GM19463 (cell line): ENCODE data around the gene SOAT2.

Source experiments
- ATAC-seq: cut with Tn5 transposase; IDR thresholded peaks from one replicate; pipeline ENCODE4 v1.9.1; 2021; ENCODE audit warnings: mild to moderate bottlenecking, moderate library complexity; ENCODE audit not compliant: unreplicated experiment

SOAT2 gene

GRCh38 chr12:53102883-53103807 lies at the start of gene SOAT2:
Gene SOAT2, plus strand, starts transcription at chr12:53103486. Its CDS starts 92 bp downstream, at chr12:53103578.
- peak; percentile 63 for ATAC-seq

- ATAC-seq: peak; percentile 96
These were observed 49.0 kb upstream of the SOAT2 start for GRCh38 chr12:53054112-53054878.

GRCh38 chr12:53055471-53056266 lies 47.6 kb upstream of the SOAT2 start:
- ATAC-seq: no peak

GRCh38 chr12:53056296-53056695 lies 47.0 kb upstream of the SOAT2 start:
- ATAC-seq: no peak

GRCh38 chr12:53056901-53057300 lies 46.4 kb upstream of the SOAT2 start:
- no peak for ATAC-seq

- no peak for ATAC-seq
These were observed 45.3 kb upstream of the SOAT2 start for GRCh38 chr12:53057816-53058500.

GRCh38 chr12:53058674-53059433 lies 44.4 kb upstream of the SOAT2 start:
- ATAC-seq: no peak

GRCh38 chr12:53059434-53060063 lies 43.7 kb upstream of the SOAT2 start:
- no peak for ATAC-seq

GRCh38 chr12:53060064-53060720 lies 43.1 kb upstream of the SOAT2 start:
- ATAC-seq: no peak

GRCh38 chr12:53060721-53061276 lies 42.5 kb upstream of the SOAT2 start:
- no peak for ATAC-seq

- no peak for ATAC-seq
These were observed 41.8 kb upstream of the SOAT2 start for GRCh38 chr12:53061404-53062010.

- no peak for ATAC-seq
These were observed 41.0 kb upstream of the SOAT2 start for GRCh38 chr12:53062011-53062961.

- ATAC-seq: no peak
These were observed 40.1 kb upstream of the SOAT2 start for GRCh38 chr12:53062977-53063707.

- ATAC-seq: no peak
These were observed 39.3 kb upstream of the SOAT2 start for GRCh38 chr12:53063708-53064612.
